GM19328 (cell line): Measurements from ENCODE around the gene BABAM2.
"Not testable (repeated sequence)": the region's sequence is repeated elsewhere in the genome, so short reads cannot be mapped to it uniquely, and the experiment has no call there.

Experiments used
- ATAC-seq: cut with Tn5 transposase; IDR thresholded peaks from one replicate; pipeline ENCODE4 v1.9.1; 2021; ENCODE audit warnings: mild to moderate bottlenecking, moderate library complexity; ENCODE audit not compliant: unreplicated experiment

BABAM2 gene

DNA sequence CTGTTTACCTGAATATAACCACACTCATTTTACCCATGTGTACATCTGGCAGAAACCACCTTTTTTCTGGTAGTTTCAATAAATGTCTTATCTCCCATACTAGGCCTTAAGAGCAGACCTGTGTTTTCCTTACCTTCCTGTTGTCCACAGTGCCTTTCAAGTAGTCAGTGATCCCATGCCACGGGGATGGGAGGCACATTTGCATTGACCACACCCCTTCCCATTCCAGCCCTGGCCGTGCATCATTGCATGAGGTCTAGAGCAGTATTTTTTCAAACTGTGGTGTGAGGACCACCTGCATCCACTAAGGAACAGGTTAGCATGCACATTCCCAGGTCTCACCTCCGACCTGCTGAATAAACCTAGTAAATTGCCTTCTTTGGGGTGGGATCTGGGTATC lies 337.0 kb downstream of the BABAM2 start:
- no peak for ATAC-seq

DNA sequence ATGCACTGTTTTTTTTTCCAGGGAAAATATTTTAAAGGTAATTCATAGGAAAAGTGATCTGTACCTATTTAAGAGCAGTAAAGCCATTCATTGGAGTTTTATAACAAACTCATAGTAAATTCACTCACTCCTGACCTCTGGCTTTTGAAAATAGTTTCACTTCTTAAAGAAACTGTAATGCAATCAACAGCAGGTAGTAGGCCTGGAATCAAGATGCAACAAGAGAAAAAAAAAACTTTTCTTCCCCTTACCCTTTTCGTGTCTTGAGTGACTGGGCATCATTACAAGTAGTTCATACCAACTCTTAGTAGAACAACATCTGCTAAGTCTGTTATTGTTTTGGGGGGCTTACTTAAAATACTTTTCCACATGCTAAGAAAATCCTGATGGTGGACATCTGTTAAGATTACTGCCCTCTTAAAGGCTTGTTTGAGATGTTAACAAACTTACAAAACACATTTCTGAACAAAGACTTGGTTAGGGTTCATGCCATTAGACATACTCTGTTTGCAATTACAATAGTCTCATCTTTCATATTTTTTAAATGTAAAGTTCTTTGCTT lies 338.0 kb downstream of the BABAM2 start:
- ATAC-seq = no peak

DNA sequence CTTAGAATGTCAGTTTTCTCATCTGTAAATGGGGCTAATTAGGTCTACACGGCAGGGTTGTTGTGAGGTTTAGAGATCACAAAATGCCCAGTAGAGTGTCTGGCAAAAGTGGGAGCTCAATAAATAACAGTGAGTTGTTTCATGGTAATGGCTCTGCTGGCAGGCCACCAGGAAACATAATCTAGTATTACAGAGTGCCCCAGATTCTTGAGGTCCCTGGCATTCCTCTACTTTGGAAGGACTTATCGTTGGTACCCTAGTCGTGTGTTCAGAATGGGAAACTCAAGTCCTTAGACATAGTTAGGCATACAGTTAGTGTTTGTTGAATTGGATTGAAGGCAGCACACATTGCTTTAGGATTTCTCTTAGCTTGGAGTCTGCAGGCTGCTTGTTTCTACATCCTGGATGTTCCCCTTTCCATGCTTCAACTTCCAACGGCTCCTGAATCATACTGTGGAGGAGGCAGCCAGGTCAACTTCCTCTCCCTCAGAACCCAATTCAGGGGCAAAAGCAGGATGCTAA lies 340.6 kb downstream of the BABAM2 start:
- ATAC-seq = no peak

DNA sequence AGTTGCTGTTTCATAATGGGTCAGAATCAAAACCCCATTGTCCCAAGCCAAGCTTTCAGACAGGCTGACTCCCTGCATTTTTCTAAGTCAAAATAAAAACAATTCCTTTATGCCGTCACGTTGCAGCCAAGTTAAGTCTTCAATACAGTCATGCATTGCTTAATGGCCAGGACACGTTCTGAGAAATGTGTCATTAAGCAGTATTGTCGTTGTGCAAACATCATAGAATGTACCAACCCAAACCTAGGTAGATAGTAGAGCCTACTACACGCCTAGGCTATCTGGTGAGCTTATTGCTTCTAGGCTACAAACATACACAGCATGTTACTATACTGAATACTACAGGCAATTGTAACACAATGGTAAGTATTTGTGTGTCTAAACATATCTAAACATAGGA lies 341.8 kb downstream of the BABAM2 start:
- ATAC-seq = no peak

DNA sequence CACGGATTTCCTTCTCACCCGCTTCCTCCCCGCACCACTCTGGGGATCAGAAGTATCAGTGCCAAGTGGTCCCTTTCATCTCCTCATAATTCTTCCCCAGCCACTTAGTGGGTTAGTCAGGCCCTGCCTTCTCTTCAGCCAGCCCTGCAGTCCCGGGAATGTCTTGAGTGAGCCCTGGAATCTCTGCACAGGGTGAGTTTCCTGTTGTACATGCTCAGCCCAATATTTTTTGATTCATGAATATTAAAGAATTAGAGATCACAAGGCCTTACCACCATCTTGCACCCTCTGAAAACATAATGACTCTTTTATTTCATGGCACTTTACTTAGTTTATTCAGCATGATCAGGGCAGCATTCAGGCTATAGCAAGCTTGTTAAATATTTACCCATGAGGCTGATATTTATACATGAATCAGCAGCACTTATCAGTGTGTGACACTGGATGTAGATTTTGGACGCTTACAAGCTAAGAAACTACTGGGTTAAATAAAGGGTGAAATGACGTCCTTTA lies 342.7 kb downstream of the BABAM2 start:
- ATAC-seq = no peak

DNA sequence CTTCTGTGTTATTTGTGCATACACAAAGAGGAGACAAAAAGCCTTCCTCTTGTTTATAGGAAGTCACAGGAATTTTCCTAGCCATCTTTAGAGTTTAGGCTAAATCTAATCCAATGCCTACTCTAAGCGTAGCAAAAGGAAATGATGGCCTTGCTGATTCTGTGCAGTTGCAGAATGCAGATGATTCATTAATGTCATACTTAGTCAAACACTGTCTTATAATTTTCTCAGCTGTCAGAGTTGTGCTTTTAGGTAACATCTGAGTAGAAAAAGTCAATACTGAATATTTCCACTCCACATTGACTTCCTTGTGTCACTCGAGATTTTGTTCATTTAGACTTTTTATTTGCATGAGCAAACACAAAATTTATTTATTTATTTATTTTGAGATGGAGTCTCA lies 344.3 kb downstream of the BABAM2 start:
- ATAC-seq = no peak

DNA sequence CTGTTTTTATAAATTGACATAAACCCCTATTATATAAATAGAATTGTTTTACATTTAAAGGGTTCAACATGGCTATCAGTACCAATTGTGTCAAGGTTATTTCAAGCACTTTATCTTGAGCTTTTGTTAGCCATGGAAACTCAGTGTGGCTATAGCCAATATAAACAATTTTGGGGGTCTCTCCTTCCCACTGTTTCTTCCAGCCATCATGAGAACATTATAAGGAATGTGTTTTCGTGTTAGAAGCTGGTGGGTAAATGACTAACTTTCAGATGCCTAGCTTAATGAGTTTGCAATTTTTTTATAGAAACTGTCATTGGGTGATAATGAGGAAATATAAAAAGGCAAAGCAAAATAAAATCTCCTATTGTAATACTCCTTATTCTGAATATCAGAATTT lies 348.7 kb downstream of the BABAM2 start:
- ATAC-seq = no peak

DNA sequence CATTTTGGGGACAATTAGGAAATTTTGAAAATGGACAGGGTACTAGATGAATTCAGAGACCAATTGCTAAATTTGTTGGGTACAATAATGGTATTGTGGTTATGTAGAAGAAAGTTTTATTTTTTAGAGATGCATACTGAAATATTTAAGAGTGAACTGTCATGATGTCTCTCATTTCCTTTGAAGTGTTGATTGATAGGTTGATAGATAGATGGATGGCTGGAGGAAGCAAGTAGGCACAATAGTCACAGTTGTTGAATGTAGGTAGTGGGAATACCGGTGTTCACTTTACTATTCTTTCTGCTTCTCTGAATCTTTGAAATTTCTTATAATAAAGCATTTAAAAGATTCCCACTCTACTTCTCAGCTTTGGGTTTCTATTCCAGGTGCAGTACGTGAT lies 350.4 kb downstream of the BABAM2 start:
- ATAC-seq = no peak

DNA sequence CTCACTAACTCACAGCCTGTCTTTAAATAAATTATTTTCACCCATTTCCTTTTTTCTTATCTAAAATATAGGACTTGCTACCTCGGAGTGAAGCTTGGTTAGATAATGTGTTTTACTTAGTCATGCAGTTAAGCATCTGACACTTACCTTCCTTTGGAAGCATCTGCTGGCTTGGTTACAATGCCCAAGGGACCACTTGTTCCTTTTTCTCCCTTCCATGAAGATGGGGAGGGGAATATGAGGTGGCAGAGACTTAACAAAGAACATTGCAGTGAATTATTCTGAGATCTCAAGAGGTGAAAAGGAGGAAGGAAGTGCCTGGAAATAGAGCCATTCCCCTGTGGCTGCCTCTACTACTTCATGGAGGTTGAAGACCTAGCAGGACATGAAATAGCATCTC lies 356.8 kb downstream of the BABAM2 start:
- no peak for ATAC-seq

DNA sequence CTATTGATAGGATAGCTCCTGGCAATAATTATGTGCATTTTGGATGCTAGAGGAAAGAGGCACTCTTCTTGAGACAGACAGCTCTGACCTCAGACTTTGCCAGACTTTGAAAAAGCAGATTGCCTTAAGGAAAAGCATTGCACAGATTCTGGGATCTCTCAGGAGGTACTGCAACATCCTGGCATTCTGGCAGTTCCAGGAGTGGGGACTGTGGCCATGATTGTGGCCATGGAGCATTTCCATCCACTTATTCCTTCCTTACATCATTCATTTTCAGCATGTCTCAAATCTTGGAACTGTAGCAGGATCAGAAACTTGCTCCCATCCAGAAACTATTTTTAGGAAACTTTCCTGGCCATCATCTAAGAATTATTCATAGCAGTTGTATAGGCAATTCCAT lies 357.2 kb downstream of the BABAM2 start:
- ATAC-seq = no peak

DNA sequence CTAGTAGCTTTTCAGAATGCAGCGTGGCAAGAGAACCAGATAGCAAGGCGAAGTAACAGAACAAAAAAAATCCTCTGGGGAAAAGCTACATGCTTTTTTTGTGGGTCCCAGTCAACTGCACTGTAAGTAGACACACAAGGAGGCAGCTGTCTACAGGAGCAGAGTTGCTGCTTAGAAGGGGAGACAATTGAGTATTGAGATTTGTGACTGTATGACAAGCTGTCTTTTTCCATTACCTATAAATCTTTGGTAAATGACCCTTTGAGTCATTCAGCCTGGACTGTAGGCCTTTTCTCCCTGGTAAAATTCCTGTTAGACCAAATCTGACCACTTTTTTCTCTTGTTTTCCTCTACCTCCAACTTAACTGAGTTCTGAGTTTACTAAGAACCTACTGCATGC lies 358.0 kb downstream of the BABAM2 start:
- no peak for ATAC-seq

DNA sequence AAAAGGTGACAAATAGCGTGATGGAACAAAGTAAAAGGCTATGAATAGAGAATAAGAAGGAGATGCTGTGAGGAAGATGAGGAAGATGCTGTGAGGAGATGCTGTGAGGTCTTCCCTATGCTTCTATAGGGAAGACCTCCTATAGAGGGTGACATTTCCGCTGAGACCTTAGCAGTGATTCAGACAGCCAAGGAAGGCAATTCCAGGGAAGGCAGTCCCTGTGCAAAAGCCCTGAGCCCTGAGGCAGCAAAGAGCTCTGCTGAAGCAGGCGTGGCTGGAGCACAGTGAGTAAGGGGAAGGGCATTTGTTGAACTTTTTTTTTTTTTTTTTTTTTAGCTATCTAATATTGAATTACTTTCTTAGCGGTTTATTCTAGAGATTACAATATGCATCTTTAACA lies 359.5 kb downstream of the BABAM2 start:
- no peak for ATAC-seq

DNA sequence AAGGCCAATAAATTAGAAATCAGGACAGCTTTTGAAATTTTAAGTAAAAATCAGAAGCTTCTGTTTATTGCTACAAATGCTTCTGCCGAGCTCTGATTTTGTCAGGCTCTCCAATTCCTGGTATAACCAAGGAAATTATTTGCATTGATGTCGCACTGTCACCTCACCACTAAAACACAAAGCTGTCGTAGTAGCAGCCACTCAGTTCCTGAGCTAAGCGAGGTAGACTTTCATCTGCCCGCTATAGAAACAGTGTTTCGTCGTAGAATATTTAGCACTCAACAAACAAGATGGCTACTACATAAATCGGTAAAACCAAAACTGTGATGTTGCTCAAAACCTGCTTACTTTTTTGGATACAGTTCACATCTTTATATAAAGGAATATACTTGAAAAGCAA lies 360.8 kb downstream of the BABAM2 start:
- no peak for ATAC-seq

DNA sequence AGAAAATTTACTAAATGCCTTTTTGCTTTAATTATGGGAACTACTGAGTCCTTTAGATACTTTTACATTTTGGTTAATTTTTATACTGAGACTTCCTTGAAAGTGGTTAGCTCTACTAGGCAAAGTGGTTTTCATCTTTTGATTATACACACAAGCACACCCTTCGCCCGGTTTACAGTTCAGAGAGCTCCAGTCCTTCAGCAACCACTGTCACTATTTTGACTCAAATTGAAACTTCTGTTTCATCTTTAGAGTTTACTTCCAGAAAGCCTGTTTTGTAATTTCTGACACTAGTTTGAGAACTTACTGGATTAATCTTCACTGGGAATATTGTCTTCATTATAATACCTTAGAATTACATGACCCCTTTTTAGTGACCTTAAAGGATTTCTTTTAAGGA lies 361.8 kb downstream of the BABAM2 start:
- ATAC-seq = no peak

DNA sequence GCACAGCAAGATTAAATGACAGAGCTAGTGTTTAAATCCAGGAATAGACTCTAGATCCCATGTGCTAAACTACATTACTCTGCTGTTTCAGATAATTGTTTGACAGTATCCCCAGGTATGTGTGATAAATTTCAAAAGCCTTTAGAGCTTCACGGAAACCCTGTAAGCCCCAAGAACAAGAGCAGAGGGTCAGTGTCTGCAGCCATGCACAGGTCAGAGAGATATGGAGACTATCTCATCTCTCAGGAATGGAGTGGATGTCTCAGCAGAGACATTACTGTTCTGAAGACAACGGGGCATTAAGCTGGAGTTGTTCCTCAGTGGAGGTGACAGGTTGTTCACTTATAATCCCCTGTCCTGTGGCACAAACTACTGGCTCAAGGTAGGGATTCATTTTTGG lies 363.0 kb downstream of the BABAM2 start:
- no peak for ATAC-seq

DNA sequence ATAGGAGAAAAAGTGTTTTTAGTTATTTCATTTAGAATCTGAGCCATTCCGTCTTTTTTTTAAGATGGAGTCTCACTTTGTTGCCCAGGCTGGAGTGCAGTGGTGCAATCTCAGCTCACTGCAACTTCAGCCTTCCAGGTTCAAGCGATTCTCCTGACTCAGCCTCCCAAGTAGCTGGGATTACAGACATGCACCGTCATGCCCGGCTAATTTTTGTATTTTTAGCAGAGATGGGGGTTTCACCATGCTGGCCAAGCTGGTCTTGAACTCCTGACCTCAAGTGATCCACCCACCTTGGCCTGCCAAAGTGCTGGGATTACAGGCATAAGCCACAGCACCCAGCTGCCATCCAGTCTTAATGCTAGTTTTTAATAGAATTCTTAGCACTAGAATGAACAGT lies 364.7 kb downstream of the BABAM2 start:
- ATAC-seq = not testable (repeated sequence)

DNA sequence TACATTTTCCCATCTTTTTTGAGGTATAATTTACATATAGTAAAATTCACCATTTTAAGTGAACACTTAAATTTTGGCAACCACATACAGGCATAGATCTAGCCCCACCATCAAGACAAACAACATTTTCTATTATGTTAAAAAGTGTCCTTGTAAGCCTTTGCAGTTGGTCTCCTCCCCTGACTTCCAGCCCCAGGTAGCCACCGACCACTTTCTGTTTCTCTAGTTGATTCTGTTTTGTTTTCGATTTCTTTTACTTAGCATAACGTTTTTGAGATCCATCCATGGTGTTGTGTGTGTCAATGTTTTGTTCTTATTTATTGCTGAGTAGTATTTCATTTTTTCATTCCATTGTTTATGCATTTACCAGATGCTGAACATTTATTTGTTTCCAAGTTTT lies 366.7 kb downstream of the BABAM2 start:
- ATAC-seq = no peak

DNA sequence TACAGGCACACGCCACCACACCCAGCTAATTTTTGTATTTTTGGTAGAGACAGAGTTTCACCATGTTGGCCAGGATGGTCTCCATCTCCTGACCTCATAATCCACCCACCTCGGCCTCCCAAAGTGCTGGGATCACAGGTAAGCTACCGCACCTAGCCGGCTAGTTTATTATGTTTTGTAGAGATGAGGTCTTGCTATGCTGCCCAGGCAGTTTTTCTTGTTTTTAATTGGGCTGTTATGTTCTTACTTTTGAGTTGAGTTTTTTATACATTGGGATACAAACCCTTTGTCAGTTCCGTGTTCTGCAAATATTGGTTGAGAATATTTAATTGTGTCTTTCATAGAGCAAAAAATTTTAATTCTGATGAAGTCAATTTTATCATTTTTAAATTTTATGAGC lies 368.7 kb downstream of the BABAM2 start:
- ATAC-seq = not testable (repeated sequence)

DNA sequence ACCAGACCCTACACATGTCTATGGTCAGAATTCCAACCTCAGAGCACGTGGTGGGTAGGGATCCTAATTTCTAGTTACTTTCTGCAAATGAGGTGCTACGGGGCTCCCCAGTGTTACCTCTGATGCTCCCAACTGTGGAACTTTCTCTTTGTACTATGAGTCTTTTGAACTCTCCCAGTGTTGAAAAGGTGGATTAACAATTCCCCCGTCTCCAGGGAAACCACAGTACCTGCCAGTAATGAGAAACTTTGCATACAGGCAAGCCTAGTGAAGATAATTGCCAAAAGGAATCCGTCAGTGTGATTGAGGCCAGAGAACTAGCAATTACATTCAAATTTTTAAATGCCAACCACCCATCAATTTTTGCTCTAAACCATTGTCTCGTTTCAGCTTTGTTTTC lies 373.2 kb downstream of the BABAM2 start:
- ATAC-seq = no peak

DNA sequence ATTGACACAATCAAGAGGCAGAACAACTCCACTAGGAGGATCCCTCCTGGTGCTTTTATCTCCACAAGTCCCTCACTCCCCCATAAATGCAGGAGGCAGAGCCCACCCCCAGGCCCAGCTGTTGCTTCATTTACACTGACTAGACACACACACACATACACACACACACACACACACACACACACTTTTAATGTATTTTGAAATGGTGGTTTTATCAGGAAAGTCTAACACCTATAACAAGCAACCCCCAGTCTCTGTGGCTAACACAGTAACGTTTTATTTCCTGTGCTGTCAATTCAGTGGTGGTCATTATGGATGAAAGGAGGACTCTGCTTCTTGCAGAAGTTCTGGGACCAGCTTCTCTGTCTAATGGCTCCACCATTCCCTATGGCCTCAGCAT lies 376.8 kb downstream of the BABAM2 start:
- ATAC-seq = no peak

DNA sequence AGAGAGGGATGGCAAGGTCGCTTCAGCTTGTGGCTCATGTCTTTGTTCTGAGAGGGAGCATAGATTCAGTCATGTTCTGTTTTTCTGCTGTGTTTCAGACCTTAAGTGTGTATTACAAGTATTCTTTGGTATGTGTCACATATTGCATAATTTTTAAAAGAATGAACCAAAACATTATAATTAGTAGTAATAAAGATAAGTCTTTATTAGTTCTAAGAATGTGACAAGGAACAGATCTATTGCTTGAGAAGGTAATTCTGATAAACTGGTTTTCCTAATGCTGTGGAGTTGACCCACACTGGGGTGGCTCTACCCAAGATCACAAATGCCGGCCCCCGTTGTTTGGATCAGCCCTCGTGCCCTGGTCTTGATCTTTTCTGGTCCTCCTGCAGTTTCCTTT lies 377.9 kb downstream of the BABAM2 start:
- no peak for ATAC-seq

DNA sequence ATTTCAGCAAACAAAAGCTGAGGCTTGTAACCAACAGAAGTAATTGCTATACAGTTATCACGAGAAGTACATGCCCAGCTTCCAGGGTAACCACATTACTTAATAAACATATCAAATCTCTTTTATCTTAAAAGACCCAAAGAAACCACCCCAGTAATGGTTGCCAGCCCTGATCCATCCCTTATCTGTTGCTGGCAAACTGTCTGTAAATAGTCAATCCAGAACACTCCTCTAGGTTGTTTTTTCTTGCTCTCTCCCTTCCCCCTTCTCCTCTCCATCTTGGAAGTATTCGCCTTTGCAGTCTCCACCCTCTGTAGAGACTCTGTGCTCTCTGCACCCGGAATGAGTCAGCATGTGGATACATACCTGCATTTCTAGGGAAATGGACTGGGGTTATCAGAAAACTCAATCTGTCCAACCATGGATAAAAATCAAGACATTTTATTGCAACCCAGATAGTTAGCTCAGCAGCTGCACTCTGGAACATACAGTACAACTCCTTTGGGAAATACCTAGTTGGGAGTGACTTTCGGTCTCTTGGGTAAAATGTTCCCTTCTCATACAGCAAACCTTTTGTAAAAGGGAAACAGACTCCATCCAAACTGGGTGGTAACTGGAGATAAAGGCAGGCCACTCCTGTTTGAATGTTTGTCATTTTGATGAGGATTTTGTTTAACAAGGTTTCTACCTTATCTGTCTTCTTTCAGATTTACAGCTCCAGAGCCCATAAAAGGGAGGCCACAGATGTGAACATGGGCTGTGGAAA lies 378.7 kb downstream of the BABAM2 start:
- ATAC-seq = no peak
